HG03565 (cell line): ENCODE results near the gene JKAMP.

Source experiments
- ATAC-seq: cut with Tn5 transposase; IDR thresholded peaks from one replicate; pipeline ENCODE4 v1.9.1; 2021; ENCODE audit warnings: mild to moderate bottlenecking, moderate library complexity; ENCODE audit not compliant: unreplicated experiment

Gene JKAMP

DNA sequence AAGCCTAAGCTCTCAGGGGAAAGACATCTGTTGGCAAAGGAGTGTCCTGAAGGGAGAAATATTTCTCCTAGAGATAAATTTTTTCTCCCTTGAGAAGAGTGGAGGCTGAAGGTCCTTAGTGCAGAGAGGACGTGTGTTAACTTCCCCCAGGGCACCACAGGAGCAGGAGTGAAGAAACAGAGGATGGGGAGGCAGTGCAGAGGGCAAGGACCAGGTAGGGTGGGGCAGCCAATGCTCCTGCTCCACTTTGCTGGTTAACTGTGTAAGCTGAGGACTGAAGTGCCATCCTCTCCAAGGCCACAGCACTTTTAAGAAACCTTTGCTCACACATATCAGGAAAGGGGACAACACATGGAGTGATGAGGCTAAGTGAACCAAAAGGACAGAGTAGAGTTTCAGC, 4.2 kb upstream of the JKAMP start:
- ATAC-seq, result no peak

DNA sequence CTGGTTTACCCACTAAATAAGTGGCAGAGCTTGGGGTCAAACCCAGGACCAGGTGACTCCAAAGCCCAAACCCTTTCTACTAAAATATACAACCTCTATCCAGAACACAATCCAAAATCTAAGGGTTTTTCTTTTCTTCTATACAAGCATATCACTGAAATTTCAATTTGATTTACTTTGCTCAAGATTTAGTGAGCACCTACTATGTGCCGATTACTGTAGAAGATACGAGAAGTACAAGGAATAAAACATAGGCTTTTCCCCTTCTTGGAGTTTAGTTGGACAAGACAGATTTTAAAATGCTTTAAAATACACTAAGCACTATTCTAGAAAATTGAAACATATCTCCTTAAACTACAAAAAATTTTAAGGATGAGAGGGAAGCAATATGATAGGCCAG, 2.9 kb upstream of the JKAMP start:
- ATAC-seq, result no peak

DNA sequence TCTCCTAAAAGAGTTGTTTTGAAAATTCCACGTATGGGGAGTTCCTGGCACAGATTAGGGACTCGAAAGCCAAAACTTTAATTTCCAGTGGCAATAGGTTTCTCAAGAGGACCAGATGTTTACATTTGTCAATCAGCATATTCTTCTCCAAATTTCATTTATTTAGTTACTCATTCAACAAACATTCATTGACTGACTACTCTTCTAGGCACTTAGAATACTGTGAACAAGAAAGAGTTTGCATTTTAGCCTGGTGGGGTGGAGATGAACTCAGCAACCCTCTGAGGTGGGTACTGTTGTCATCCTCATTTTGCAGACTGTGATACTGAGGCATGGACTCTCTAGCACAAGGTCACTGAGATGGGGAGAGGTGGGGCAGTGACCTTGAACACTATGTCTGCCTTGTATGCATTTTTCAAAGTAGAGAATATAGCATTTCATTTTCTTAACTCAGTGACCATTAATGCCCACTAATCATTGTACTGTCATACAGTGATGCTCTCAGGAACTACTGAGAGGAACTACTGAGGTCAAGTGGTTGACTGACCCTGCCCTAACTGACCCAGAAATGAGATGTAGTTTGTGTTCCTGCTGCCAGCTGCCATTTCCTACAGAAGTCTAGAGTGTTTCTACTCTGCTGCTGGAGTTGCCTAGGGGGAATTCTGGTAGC, 2.3 kb upstream of the JKAMP start:
- no peak for ATAC-seq

DNA sequence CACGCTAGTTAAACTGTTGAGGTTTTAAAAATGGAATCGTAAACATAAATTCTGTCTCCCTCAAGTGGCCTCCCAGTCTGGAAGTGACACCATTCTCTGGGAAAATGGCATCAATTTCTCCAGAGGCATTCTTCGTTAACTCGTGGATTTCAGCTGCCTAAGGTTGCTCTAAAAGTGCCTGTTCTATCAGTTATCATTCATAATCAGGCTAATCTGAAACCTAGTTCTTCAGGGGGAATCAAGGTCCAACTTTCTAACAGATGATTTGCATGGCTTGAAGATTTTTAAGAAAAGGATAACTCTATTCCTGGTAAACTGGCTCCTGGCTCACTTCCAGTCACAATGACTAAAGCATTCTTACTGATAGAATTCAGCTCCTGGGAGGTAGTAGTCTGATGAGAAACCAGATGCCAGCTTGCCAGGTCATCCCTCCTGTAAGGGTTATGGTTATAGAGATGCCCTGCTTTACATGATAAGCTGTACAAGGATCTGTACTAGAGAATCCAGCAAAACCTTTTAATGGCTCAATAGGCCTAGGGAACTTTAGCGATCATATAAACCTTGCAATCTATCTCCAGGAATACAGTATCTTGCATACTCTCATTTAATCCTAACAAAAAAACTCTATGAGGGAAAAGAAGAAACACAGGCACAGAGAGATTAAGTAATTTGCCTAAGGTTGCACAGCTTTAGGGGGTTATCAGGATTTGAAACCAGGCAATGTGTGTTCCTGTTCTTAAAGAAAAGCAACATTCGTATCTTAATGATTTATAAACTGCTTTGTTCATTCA, 1.6 kb upstream of the JKAMP start:
- no peak for ATAC-seq

DNA sequence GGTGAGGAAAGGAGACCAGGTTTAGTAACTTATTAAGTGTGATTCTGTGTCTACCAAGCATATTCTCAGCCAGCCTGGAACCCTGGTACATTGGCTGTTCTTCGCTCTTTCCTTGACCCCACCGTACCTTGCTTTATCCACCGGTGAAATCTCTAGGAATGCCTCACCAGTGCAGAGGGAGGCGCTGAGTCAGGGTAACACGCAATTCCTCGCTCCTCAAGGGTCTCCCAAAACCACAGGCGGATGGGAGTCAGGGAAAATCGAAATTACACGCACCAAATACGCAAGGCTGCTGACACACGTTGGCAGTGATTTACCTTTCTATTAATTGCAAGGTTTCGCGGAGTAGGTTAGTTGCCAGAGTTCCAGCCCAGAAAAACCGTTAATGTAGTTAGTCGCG, 954 bp upstream of the JKAMP start:
- ATAC-seq, result no peak

DNA sequence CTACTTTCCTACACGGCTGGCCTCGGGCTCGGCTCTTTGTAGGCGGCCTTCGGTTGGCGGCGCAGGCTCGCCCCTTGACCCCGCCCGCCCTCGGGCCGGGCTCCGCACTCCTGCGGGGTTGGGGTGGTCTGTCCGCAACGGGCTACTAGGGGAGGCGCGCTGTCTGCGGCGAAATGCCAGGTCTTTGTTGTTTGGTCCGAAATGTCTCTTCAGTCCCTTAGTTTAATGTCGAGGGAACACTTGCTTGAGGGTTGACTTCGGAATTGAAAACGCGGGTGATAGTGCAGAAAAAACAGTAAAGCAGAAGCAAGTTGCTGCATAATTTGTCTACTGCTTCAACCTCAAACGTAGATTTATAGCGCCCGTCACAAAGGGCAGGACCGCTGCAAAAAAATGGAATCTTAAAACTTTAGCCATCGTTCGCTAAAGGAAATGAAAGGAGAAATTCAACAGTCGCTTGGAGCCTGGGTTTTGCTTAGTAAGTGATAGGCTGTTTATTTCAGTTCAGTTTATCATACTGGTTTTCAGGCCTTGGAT, 390 bp downstream of the JKAMP start:
- ATAC-seq, result peak; percentile 24

DNA sequence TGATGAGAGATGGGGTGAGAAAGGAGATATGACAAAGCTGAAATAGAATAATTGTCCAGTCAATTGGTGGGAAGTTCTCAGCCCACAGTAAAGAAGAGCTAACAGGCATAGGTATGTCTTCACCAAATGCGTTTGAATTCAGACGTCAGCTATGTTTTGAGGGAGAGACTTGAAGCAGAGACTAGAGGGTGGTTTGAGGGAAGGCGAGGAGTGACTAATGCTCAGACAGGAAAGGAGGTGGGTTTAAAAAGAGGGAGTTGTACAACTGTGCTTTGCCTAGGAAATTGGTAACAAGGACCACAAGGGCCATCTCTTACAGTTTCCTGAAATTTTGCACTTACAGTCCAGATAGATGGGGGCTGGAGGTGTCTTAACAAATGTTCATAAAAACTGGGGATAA, 6.4 kb downstream of the JKAMP start:
- no peak for ATAC-seq

DNA sequence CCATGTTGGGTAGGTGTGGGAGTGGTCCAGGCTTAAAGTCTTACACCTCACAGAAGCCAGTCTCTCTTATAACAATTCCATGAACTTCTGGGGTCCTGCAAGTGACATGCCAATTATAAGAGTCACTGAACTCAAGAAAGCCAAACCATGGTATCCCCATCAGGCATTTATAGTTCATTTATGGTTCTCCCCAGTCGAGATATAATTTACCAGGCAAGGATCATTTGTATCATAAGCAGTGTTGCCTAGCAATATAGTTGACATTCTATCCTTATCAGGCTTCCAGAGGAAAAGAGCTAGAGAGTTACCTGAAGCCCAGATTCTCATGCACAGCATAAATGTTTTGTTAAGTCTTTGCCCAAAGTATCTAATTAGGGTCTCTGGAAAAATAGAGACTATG, 8.1 kb downstream of the JKAMP start:
- no peak for ATAC-seq

DNA sequence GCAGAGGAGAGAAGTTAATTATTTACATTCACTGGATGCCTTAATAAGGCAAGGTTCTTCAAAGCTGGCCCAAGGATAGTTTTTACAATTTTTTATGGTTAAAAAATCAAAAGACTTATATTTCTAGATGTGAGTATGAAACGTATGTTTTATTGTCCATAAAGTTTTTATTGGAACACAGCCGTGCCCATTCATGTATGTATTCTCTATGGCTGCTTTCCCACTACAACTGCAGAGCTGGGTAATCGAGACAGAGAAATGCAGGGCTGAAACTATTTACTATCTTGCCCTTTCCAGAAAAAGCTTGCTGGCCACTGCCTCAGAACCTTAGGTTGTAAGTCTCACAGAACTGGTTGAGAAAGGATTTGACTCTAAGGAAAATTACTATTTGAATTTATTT, 16.4 kb downstream of the JKAMP start:
- ATAC-seq, result no peak

DNA sequence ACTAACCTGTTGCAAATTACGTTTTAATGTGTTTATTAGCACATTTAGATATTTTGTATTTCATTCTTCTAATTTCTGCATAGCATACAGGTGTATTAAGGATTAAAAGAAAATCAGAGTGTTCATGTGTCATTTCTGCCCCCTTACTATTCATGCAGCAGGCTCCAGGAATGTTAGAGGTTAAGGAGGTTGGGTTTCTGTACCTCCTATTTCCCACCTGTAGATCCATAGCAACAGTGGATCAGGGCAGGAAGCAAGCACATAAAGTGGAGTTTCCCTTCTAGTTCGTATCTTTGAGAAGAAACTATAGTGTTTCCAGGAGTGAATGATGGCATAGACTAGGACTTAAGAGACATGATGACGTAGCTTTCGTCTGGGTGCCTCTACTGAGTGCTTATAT, 18.9 kb downstream of the JKAMP start:
- no peak for ATAC-seq

DNA sequence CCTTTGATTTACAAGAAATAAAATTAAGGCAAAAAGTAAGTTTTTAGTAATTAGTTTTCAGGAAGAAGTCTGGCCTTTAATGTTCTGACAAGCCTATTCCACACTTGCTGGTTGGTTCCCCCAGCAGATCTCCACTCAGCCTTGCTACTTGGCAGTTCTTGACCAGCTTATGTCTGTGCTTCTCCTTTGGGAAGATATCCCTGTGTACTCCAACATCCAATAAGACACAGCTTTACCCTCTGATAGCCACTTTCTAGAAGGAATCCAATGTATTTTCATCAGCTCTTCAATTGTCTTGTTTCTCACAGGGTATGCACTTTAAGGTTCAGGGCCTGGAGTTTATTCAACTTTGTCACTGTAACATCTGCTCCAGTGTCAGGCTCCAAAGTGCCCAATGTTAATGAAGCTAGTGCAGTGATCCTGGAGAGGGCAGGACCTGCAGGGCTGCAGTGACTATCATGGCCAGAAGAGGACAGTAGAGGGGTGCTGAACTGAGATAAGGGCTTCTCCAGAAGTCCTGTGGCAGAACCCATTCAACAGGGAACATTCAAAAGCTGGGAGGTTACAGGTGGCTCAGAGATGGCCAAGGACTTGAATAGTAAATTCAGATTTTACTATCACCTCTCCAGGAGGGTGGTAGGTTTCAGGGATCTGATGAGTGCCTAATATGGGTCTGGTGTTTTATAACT, 22.9 kb downstream of the JKAMP start:
- peak; percentile 86 for ATAC-seq

DNA sequence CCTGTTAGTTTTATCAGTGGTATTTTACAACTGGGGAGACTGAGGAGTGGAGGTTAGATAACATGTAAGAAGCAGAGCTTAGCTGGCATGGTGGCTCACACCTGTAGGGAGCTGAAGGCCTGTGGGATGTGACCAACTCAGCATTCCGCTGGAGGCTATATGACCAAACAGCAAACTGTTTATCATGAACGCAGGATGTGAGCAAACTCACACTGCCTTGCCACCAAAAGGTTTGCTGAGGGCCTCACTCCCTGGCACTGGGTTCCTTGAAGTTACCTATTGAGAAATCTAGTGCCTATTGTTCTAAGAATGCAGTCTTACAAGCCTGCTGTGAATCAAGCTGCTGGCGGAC, 23.4 kb downstream of the JKAMP start:
- no peak for ATAC-seq

DNA sequence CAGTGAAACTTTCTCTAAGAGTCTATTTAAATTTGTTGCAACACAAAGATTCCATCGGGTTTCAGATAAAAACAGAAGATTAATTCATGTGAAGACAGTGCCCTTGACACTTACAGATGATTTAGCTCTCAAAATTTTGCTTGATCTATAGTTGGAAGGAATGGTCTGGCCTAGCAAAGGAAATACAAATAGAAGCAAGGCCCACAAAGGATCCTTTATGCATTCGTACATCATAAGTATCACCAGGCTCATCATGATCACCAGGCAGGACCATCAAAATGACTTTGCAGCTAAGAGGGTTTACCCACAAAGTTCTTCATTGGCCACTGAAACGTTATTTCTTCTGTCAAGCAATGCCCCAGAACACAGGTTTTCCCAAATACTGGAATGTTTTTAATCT, 24.8 kb downstream of the JKAMP start:
- no peak for ATAC-seq

DNA sequence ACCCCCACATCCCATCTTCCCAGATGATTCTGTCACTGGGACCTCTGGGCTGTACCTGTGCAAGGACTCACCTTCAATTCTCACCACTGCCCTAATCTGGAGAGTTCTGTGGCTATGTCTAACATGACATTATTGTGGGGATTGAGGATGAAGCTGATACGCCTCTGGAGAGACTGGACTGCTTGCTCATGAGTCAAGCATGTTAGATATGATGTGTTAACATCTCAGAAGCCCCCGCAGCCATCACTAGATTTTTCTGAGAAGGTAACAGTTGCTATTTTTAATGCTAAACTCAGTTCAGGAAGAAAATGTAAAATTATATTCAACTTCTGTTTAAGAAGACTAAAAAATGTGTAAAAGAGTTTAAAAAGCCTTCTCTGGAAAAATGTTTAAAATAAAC, 25.7 kb downstream of the JKAMP start:
- no peak for ATAC-seq

DNA sequence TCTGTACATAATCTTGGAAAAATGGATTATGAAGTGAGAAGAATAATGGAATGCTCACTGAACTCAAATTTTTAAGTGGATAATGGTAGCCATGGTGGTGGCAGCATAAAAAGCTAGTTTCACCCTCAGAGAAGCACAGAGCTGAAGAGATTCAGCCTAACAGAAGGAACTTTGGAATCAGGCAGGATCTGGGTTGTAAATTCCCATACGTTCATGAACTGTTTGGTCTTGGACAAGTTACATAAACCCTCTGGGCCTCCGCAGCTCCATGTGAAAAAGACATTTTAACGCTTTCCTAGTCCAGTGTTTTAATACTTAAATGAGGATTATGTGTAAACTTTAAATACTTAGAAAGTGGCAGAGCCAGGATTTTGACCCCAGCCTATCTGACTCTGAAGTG, 26.6 kb downstream of the JKAMP start:
- no peak for ATAC-seq

DNA sequence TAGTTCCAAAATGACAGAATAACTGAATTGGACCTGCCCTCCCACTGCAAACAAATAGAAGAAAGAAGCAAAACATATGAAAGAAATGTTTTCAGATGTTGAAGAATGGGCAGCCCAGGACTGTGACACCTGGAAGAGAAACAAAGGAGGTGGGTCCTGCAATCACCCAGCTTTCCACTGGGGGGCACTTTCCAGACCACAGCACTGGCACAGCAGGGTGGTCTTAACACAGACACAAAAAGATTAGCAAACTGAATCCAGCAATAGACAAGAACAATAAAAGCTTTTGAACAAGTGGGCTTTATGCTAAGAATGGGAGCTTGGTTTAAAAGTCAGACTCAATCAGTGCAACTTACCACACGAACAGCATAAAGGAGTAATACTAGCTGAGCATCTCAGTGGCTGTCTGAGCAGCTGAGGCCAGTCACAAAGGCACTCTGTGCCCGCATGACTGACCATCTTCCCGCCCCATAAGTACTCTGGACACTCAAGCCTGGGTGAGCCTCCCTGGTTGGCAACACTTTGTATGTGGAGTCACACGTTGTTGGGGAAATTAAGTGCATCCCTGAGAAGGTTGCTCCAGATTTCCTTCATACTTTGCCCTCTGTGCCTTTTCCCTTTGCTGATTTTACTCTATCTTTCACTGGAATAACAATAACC, 27.7 kb downstream of the JKAMP start:
- ATAC-seq, result no peak

DNA sequence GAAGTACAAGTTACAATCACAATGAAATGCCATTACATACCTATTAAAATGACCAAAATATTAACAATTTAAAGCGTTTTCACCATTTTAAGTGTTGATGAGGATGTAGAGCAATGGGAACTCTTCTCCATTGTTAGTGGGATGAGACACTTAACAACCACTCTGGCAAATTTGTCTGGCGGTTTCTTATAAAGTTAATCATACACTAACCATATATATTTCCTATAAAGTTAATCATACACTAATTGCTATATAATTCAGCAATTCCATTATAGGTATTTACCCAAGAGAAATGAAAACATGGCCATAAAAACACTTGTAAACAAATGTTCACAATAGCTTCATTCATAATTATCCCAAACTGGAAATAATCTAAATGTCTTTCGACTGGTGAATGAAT, 35.9 kb downstream of the JKAMP start:
- no peak for ATAC-seq

DNA sequence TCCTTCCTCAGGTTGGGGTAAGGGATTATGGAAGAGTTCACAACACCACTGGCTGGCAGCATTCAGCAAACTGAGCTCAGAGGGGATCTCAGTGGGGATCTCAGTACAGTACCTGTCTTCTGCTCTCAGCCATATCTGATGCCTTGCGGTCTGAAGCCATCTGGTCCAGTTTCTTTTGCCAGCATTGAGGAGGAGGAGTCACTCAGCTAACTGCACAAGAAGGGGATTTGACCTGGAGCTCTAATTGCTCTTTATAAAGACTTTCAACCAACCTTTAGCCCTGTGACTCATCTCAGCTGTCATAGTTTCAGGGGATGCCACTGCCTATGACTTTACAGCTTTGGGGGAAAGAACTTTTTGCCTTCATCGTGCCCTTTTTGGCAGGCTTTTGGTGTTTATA, 44.9 kb downstream of the JKAMP start:
- ATAC-seq, result no peak

DNA sequence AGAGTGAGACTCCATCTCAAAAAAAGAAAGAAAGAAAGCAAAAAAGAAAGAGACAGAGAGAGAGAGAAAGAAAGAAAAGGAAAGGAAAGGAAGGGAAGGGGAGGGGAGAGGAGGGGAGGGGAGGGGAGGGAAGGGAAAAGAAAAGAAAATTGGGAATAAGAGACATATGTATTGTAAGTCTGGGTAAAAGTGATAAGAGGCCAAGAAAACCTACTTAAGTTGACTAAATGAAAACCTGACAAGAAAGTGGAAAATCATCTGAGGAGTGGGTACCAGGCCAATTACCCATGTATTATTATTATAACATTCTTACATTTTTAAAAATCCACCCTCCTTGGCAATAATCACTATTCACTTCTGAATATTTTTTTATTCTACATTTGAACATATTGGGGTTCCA, 46.0 kb downstream of the JKAMP start:
- ATAC-seq, result no peak

DNA sequence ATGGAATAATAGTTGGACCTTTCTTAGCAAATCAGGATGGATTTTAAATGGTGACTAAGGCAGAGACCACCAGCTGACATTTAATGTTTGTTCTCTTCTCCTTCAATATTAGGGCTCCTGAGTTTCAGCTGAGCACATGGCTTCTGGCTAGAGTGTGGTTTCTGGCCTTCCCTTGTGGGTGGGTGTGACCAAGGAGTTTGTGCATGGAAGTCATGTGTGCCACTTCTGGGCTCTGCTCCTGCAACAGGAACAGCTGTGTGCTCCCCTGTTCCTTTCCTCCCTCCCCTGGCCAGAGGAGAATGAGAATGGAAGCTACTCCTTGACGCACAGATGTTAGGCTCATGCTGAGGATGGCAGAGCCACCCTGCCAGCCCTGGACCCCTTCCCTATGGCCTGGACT, 48.1 kb downstream of the JKAMP start:
- ATAC-seq, result no peak

DNA sequence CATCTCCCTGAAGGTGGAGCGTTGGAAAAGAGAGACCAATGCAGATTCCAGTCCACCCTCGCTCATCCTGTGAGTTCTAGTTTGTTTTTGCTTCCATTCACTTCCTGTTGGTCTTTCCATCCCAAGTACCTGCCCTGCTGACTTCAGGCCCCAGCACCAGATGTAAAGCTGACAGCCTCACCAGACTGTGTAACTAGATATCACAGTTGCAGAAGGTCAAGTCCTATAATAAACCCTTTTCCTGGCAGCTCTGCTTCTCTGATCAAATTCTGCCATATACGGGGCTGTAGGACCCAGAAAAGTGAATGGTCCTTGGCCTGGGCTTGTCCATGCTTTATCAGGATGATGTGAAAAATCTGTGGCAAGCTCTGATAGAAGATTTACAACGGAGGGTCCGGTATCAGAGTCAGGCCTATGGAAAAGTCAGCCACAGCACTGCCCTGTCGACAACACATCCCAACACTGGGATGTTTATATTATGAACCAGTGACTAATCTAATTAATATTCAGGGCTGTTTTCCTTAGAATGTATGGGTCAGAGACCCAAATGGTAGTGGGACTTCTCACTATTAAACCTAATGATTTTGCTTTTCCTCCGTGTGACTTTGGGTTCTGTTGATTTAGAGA, 50.2 kb downstream of the JKAMP start:
- ATAC-seq, result no peak
